ENCODE results near the gene CYP2S1. TPM values are rescaled to one million over a fixed set of nuclear protein-coding genes. Genes with fewer than 3 reads are reported as not detected.
"Not testable (repeated sequence)": the region's sequence is repeated elsewhere in the genome, so short reads cannot be mapped to it uniquely, and the experiment has no call there.

Gene CYP2S1
- total RNA-seq, 1 experiment from 2014 or later = 60.4 TPM

DNA sequence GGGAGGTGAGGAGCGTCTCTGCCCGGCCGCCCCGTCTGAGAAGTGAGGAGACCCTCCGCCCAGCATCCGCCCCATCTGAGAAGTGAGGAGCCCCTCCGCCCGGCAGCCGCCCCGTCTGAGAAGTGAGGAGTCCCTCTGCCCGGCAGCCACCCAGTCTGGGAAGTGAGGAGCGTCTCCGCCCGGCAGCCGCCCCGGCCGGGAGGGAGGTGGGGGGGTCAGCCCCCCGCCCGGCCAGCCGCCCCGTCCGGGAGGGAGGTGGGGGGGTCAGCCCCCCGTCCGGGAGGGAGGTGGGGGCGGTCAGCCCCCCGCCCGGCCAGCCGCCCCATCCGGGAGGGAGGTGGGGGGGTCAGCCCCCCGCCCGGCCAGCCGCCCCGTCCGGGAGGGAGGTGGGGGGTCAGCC, 12.8 kb upstream of the CYP2S1 start:
- DNase-seq; H3K27me3 ChIP-seq (ENCODE audit: control insufficient read depth, insufficient read depth, low read length); H3K36me3 ChIP-seq (replicated peaks; ENCODE audit: control insufficient read depth, insufficient read depth, low read length); H3K4me3 ChIP-seq (ENCODE audit: insufficient read depth, low read depth, low read length): not testable (repeated sequence)

DNA sequence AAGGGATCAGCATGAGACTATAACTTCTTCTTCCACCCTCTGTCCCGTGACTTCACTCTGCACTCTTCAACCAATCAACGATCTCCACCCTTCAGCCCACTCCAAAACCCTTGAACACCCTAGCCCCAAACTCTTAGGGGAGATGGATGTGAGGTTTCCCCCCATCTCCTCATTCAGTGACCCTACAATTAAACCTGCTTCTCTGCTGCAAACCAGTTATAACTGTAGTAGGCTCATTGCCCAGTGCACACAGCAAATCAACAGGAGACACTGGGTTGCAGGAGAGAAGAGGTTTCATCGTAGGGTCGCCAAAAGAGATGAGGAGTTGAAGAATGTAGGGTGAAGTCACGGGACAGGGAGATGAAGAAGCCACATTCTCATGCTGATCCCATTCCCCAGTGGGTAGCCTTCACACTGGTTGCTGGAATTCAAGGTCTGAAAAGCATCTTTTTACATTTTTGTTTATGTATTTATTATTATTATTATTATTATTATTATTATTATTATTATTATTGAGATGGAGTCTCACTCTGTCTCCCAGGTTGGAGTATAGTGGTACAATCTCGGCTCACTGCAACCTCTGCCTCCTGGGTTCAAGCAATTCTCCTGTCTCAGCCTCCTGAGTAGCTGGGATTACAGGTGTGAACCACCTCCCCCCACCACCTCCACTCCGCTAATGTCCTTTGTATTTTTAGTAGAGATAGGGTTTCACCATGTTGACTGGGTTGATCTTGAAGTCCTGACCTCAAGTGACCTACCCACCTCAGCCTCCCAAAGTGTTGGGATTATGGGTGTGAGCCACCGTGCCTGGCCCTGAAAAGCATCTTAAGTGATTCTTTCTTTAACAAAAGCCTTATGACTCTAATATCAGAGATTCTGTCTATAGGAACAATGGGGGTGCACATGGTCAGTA, 5.8 kb upstream of the CYP2S1 start:
- H3K36me3 ChIP-seq (replicated peaks; ENCODE audit: control insufficient read depth, insufficient read depth, low read length) = no peaks in the 10 kb centered on the region
- no peak for DNase-seq
- no peak overlapping the region for H3K4me3 ChIP-seq (ENCODE audit: insufficient read depth, low read depth, low read length)
- no peaks in the 10 kb centered on the region for H3K27me3 ChIP-seq (ENCODE audit: control insufficient read depth, insufficient read depth, low read length)

DNA sequence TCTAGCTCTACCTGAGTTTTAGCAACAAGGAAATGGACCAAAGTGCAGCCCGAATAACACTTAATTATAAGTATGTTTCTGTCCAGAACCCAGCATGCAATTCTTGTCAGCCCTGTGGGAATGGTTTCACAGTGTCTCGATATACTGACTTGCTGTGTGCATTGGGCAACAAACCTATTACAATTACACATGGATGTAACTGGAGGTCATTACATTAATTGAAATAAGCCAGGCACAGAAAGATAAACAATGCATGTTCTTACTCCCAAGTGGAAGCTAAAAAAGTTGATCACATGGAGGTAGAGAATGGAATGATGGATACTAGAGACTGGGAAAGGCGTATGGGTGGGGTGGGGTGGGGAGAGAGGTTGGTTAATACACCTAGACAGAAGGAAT, 5.1 kb upstream of the CYP2S1 start:
- Histone ChIP-seq H3K27me3 (ENCODE audit: control insufficient read depth, insufficient read depth, low read length) (no peaks in the 10 kb centered on the region), H3K4me3 (ENCODE audit: insufficient read depth, low read depth, low read length) (no peak overlapping the region), H3K36me3 (replicated peaks; ENCODE audit: control insufficient read depth, insufficient read depth, low read length) (no peaks in the 10 kb centered on the region)
- no peak for DNase-seq

GRCh38 chr19:41189425-41190065, 3.5 kb upstream of the CYP2S1 start:
- peaks cover 1% of the 10 kb centered on the region for H3K36me3 ChIP-seq (replicated peaks; ENCODE audit: control insufficient read depth, insufficient read depth, low read length)
- H3K4me3 ChIP-seq (ENCODE audit: insufficient read depth, low read depth, low read length) = no peak overlapping the region
- DNase-seq = peak; percentile 84
- no peaks in the 10 kb centered on the region for H3K27me3 ChIP-seq (ENCODE audit: control insufficient read depth, insufficient read depth, low read length)

DNA sequence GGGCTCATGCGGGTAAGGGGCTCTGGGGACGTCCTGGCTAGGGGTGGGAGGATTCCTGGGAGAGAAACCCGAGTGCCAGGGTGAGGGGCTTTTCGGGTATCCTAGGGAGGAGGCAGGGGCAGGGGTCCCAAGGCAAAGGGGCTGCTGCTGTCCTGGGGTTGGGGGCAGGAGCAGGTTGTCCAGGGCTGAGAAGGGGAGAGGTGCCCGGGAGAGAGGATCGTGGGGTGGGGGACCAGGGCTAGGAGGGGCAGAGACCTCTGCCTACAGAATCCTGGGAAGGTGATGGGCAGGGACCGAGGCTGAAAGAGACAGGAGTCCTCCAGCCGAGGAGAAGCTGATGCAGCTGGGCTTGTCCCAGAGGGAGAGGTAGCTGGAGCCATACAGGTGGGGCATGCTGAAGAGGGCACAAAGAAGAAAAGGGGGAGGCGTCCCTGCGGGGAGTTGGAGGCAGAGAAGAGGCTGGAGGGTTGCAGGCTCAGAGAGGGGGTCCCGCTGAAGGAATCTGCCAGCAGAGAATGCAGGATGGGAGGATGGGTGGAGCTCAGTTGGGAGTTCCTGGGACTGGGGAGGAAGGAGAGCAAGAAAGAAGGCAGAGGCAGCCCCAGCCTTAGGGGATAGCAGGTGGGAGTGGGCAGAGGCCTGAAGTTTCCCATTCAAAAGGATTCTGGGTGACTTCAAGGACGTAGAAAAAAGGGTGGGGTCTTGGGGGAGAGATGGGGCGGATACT, 574 bp downstream of the CYP2S1 start:
- H3K36me3 ChIP-seq (replicated peaks; ENCODE audit: control insufficient read depth, insufficient read depth, low read length) = peaks cover 29% of the 10 kb centered on the region
- DNase-seq = peak; percentile 75
- H3K27me3 ChIP-seq (ENCODE audit: control insufficient read depth, insufficient read depth, low read length) = no peaks in the 10 kb centered on the region
- peak overlapping the region; percentile 92 for H3K4me3 ChIP-seq (ENCODE audit: insufficient read depth, low read depth, low read length)

DNA sequence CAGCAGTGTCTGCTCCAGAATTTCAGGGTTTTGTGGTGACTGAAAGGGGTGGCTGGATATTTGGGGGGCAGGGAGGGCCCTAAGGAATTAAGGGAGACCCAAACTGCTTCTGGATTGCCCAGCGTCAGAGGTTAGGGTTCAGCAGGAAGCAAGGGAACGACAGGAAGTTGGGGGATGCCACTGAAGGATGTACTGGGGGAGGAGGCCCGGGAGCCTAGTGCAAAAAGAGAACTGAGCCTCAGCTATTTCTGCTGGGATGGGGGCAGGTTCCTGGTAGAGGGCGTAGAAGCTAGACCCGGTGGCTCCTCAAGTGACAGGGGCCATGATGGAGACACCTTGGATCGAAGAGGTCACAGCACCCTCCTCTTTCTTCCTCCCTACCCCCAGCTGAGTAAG, 1.1 kb downstream of the CYP2S1 start:
- Histone ChIP-seq H3K36me3 (replicated peaks; ENCODE audit: control insufficient read depth, insufficient read depth, low read length) (peaks cover 33% of the 10 kb centered on the region), H3K4me3 (ENCODE audit: insufficient read depth, low read depth, low read length) (peak overlapping the region; percentile 92), H3K27me3 (ENCODE audit: control insufficient read depth, insufficient read depth, low read length) (no peaks in the 10 kb centered on the region)
- DNase-seq = peak; percentile 62

- Histone ChIP-seq H3K4me3 (ENCODE audit: insufficient read depth, low read depth, low read length) (no peak overlapping the region), H3K36me3 (replicated peaks; ENCODE audit: control insufficient read depth, insufficient read depth, low read length) (peaks cover 33% of the 10 kb centered on the region), H3K27me3 (ENCODE audit: control insufficient read depth, insufficient read depth, low read length) (no peaks in the 10 kb centered on the region)
- DNase-seq = no peak
Observed at GRCh38 chr19:41195675-41196497, 2.9 kb downstream of the CYP2S1 start.

DNA sequence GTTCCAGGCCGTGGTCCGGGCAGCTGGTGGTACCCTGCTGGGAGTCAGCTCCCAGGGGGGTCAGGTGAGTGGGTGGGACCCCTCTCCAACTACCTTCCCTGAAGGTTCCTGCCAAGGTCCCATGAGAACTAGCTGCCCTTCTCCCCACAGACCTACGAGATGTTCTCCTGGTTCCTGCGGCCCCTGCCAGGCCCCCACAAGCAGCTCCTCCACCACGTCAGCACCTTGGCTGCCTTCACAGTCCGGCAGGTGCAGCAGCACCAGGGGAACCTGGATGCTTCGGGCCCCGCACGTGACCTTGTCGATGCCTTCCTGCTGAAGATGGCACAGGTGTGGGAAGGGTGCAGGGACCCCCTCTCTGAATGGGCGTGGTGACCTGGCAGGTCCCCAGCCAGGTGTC, 5.5 kb downstream of the CYP2S1 start:
- Histone ChIP-seq H3K27me3 (ENCODE audit: control insufficient read depth, insufficient read depth, low read length) (no peaks in the 10 kb centered on the region), H3K4me3 (ENCODE audit: insufficient read depth, low read depth, low read length) (no peak overlapping the region), H3K36me3 (replicated peaks; ENCODE audit: control insufficient read depth, insufficient read depth, low read length) (peaks cover 54% of the 10 kb centered on the region)
- peak; percentile 37 for DNase-seq

GRCh38 chr19:41203371-41203770, 10.4 kb downstream of the CYP2S1 start:
- no peak overlapping the region for H3K4me3 ChIP-seq (ENCODE audit: insufficient read depth, low read depth, low read length)
- H3K36me3 ChIP-seq (replicated peaks; ENCODE audit: control insufficient read depth, insufficient read depth, low read length) = peaks cover 49% of the 10 kb centered on the region
- no peak for DNase-seq
- no peaks in the 10 kb centered on the region for H3K27me3 ChIP-seq (ENCODE audit: control insufficient read depth, insufficient read depth, low read length)

DNA sequence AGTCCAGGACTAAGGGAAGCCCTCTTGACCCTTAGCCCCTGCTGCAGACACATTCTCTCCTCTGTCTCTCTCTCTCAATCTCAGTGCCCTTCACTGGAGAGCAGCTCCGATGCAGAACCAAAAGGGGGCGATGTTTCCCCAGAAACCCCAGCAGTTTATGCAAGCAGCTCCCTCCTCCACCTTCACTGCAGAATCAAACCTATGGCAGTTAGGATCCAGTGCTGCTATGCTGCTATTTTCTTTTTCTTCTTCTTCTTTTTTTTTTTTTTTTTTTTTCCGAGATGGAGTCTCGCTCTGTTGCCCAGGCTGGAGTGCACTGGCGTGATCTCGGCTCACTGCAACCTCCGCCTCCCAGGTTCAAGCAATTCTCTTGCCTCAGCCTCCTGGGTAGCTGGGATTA, 11.3 kb downstream of the CYP2S1 start:
- peaks cover 43% of the 10 kb centered on the region for H3K36me3 ChIP-seq (replicated peaks; ENCODE audit: control insufficient read depth, insufficient read depth, low read length)
- not testable (repeated sequence) for H3K27me3 ChIP-seq (ENCODE audit: control insufficient read depth, insufficient read depth, low read length); H3K4me3 ChIP-seq (ENCODE audit: insufficient read depth, low read depth, low read length)
- peak; percentile 87 for DNase-seq

DNA sequence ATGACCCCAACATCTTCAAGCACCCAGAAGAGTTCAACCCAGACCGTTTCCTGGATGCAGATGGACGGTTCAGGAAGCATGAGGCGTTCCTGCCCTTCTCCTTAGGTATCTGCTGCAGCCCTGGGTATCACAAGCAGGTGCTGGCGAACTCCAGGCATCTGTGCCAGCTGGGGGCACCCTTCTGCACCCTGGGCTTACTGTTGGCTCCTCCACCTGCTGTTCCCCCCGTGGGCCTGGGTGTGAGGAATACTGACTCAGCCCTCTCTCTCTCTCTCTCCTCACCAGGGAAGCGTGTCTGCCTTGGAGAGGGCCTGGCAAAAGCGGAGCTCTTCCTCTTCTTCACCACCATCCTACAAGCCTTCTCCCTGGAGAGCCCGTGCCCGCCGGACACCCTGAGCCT, 13.0 kb downstream of the CYP2S1 start:
- H3K4me3 ChIP-seq (ENCODE audit: insufficient read depth, low read depth, low read length) = no peak overlapping the region
- no peak for DNase-seq

GRCh38 chr19:41206456-41206855, 13.4 kb downstream of the CYP2S1 start:
- H3K4me3 ChIP-seq (ENCODE audit: insufficient read depth, low read depth, low read length) = no peak overlapping the region
- no peaks in the 10 kb centered on the region for H3K27me3 ChIP-seq (ENCODE audit: control insufficient read depth, insufficient read depth, low read length)
- no peak for DNase-seq
- H3K36me3 ChIP-seq (replicated peaks; ENCODE audit: control insufficient read depth, insufficient read depth, low read length) = peaks cover 38% of the 10 kb centered on the region

More for the DNA sequence above, 13.0 kb downstream of the CYP2S1 start:
- H3K36me3 ChIP-seq (replicated peaks; ENCODE audit: control insufficient read depth, insufficient read depth, low read length) = peaks cover 42% of the 10 kb centered on the region
- H3K27me3 ChIP-seq (ENCODE audit: control insufficient read depth, insufficient read depth, low read length) = no peaks in the 10 kb centered on the region

GRCh38 chr19:41206926-41207750, 14.1 kb downstream of the CYP2S1 start:
- peaks cover 31% of the 10 kb centered on the region for H3K36me3 ChIP-seq (replicated peaks; ENCODE audit: control insufficient read depth, insufficient read depth, low read length)
- no peak overlapping the region for H3K4me3 ChIP-seq (ENCODE audit: insufficient read depth, low read depth, low read length)
- no peak for DNase-seq
- H3K27me3 ChIP-seq (ENCODE audit: control insufficient read depth, insufficient read depth, low read length) = no peaks in the 10 kb centered on the region

All from H7 (cell line).